ENCODE measurements around the gene RNU4-1.

DNA sequence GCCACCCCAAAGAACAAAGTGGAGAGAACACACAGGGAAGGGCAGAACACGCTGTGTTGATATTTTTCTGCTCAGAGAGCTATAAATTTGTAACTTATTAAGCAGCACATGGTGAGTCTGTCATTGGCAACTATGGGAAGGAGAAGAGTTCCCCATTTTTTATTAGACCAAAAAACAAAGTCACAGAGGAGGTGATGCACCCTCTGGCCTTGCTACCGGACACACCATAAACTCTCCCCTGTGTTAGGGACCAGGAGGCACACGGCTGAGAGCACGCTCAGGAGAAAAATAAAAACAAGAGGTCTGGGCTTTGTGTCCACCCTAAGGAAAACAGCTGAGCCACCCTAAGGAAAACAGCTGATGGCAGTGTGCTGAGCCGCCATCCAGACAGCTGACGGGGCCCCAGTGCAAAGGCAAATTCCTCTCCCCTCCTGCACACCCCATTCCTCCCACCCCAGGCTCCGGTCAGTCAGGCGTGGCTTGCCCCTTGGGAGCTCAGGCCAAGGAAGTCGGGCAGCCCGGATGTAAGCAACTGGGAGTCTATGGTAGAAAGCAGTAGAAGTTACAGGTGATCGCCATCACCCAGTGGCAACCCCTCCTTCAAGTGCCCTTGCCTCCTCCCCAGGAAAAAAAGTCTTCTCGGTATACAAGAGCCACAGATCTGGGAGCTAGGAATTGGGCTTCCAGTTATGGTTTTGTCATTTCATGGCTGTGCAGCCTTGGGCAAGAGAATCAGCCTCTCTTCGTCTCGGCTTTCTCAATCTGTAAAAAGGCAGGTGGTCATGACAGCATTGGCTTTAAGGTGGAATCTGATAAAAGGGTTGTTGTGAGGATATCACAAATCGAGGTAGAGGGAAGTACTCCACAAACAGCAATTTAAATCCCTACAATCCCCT lies 29.9 kb downstream of the RNU4-1 start:
- TF ChIP-seq SMC3 (IDR thresholded peaks at IDR 0.05; ENCODE audit: low read depth, low read length) (no peak), NFE2L2 (IDR thresholded peaks at IDR 0.05; ENCODE audit: low read depth, low read length) (no peak), POLR2A (IDR thresholded peaks at IDR 0.05; ENCODE audit: low read depth, low read length) (no peak), CEBPB (IDR thresholded peaks at IDR 0.05; ENCODE audit: low read depth, low read length) (no peak), MAZ (IDR thresholded peaks at IDR 0.05; ENCODE audit: borderline replicate concordance, low read depth, low read length) (no peak), MAFK (IDR thresholded peaks at IDR 0.05; ENCODE audit: low read depth, low read length) (no peak), RFX5 (IDR thresholded peaks at IDR 0.05; ENCODE audit: low read depth, low read length) (no peak)
- TF ChIP-seq, protein P1, sequence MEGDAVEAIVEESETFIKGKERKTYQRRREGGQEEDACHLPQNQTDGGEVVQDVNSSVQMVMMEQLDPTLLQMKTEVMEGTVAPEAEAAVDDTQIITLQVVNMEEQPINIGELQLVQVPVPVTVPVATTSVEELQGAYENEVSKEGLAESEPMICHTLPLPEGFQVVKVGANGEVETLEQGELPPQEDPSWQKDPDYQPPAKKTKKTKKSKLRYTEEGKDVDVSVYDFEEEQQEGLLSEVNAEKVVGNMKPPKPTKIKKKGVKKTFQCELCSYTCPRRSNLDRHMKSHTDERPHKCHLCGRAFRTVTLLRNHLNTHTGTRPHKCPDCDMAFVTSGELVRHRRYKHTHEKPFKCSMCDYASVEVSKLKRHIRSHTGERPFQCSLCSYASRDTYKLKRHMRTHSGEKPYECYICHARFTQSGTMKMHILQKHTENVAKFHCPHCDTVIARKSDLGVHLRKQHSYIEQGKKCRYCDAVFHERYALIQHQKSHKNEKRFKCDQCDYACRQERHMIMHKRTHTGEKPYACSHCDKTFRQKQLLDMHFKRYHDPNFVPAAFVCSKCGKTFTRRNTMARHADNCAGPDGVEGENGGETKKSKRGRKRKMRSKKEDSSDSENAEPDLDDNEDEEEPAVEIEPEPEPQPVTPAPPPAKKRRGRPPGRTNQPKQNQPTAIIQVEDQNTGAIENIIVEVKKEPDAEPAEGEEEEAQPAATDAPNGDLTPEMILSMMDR (conservative IDR thresholded peaks at IDR 0.05; ENCODE audit: low read depth, low read length), result no peak
- TF ChIP-seq, protein P2, sequence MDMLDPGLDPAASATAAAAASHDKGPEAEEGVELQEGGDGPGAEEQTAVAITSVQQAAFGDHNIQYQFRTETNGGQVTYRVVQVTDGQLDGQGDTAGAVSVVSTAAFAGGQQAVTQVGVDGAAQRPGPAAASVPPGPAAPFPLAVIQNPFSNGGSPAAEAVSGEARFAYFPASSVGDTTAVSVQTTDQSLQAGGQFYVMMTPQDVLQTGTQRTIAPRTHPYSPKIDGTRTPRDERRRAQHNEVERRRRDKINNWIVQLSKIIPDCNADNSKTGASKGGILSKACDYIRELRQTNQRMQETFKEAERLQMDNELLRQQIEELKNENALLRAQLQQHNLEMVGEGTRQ (IDR thresholded peaks at IDR 0.05; ENCODE audit: low read depth, low read length), result no peak

Measured in IMR-90 (cell line).